ENCODE results near the gene FNDC3A. TPM values are rescaled to one million over a fixed set of nuclear protein-coding genes. Genes with fewer than 3 reads are reported as not detected.
"Not testable (repeated sequence)": the region's sequence is repeated elsewhere in the genome, so short reads cannot be mapped to it uniquely, and the experiment has no call there.

The FNDC3A gene
- total RNA-seq, 4 donors from 2014 or later, result 37.0 to 39.4 (median 38.6) TPM

DNA sequence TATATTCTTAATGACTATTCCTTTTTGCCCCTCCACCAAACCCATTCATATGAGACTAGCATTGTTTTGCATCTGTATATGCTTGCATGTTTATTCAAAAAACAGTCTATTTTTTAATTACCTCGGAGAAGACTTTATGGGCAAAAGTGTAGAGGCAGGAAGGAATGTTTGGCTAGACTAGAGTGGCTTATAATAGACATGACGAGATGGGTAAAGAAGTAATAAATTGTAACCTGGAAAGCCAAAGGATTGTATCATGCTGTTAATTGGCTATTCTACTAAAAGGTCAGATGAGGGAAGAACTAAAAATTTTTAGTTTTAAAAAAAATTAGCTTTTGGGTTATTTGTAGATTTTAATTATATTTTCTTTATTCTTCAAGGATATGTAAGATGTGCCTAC is 91.1 kb downstream of the FNDC3A start:
- Histone ChIP-seq H3K4me3 (no peak overlapping the region), H3K9me3 (peaks cover 0 to 4% (median 0%) of the 10 kb centered on the region in 4 donors), H3K27me3 (no peaks in the 10 kb centered on the region), H3K36me3 (peaks cover 0 to 3% (median 0%) of the 10 kb centered on the region in 4 donors), H3K4me1 (peaks cover 0 to 11% (median 4%) of the 10 kb centered on the region in 4 donors), H3K27ac (replicated peaks in 1 of 4) (no peak overlapping the region)
- WGBS, result 96% methylated on average over 2 of the region's 2 CpGs
- intact Hi-C loops (cut with DNase I), result no loop called here
- no peak for DNase-seq (ENCODE audit: extremely low spot score)
- no peak for TF ChIP-seq POLR2A (IDR thresholded peaks at IDR 0.05; ENCODE audit: low read depth)
- no peak for TF ChIP-seq POLR2AphosphoS5 (IDR thresholded peaks at IDR 0.05)
- no peak for TF ChIP-seq CTCF (IDR thresholded peaks at IDR 0.05)
- TF ChIP-seq EP300 (IDR thresholded peaks at IDR 0.05), result no peak

DNA sequence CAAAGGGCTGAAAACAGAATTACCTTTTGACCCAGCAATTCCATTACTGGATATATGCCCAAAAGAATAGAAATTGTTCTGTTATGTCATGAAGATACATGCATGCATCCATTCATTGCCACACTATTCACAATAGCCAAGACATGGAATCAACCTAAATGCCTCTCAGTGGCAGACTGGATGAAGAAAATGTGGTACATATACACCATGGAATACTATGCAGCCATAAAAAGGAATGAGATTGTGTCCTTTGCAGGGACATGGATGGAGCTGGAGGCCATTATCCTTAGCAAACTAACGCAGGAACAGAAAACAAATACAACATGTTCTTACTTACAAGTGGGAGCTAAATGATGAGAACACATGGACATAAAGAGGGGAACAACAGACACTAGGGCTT is 92.8 kb downstream of the FNDC3A start:
- H3K36me3 ChIP-seq; H3K27ac ChIP-seq (replicated peaks in 1 of 4); H3K27me3 ChIP-seq; DNase-seq (ENCODE audit: extremely low spot score); H3K4me1 ChIP-seq; H3K9me3 ChIP-seq; H3K4me3 ChIP-seq; intact Hi-C loops (cut with DNase I): not testable (repeated sequence)
- 100% methylated on average over 1 of the region's 1 CpG for WGBS

- H3K4me3 ChIP-seq; H3K27ac ChIP-seq (replicated peaks in 1 of 4); H3K36me3 ChIP-seq; H3K4me1 ChIP-seq; H3K9me3 ChIP-seq; DNase-seq (ENCODE audit: extremely low spot score); H3K27me3 ChIP-seq; intact Hi-C loops (cut with DNase I): not testable (repeated sequence)
- WGBS, result 95% methylated on average over 6 of the region's 6 CpGs
Measured at GRCh38 chr13:49070021-49070420, 94.3 kb downstream of the FNDC3A start.

- DNase-seq (ENCODE audit: extremely low spot score), result no peak
- H3K27ac ChIP-seq (replicated peaks in 1 of 4), result no peak overlapping the region
- TF ChIP-seq POLR2A (IDR thresholded peaks at IDR 0.05; ENCODE audit: low read depth), result no peak
- TF ChIP-seq CTCF (IDR thresholded peaks at IDR 0.05), result no peak
- no peak for TF ChIP-seq POLR2AphosphoS5 (IDR thresholded peaks at IDR 0.05)
- H3K27me3 ChIP-seq, result no peaks in the 10 kb centered on the region
- peaks cover 0 to 4% (median 0%) of the 10 kb centered on the region in 4 donors for H3K9me3 ChIP-seq
- H3K36me3 ChIP-seq, result peaks cover 0 to 11% (median 3%) of the 10 kb centered on the region in 4 donors
- 100% methylated on average over 1 of the region's 1 CpG for WGBS
- H3K4me1 ChIP-seq, result no peaks in the 10 kb centered on the region
- H3K4me3 ChIP-seq, result no peak overlapping the region
- intact Hi-C loops (cut with DNase I), result no loop called here
Measured at GRCh38 chr13:49071341-49071937, 95.7 kb downstream of the FNDC3A start.

DNA sequence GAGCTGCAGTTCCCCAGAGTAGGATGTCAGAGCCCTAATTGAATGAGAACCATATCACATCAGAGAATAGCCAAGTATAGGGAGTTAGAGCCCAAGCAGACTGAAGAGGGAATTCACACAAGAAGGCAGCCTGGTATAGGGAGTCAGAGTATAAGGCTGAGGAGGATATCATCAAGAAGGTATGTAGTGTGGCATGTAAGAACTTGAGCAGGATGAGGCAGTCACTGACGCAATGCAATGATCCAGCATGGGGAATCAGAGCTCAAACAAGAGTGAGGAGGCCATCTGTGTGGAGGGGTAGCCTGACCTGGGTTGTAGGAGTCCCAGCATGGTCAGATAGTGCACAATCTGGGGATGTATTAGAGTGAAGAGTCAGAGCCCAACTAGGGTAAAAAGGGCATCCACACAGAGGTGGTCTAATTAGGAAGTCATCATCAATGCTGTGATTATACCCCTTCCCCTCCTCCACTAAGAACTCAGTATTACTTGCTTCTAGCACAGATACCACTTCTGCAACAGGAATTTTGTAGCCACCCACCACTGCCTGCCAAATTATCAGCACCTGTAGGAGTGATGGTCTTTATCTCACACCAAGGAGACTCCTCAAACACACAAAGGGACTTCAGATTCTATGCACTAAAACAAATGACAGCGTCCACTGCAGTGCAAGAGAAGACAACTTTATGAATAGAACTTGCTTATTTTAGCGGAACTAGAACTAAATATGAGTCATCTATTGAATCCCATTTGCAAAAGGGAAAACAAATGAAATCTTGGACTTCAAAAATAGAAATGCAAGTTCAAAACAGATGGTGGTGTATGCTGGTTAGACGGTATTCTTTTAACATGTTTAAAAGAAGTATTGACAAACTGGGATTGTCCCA is 107.2 kb downstream of the FNDC3A start:
- WGBS, result 93% methylated on average over 4 of the region's 4 CpGs
- no peaks in the 10 kb centered on the region for H3K27me3 ChIP-seq
- TF ChIP-seq EP300 (IDR thresholded peaks at IDR 0.05) (no peak), POLR2AphosphoS5 (IDR thresholded peaks at IDR 0.05) (no peak), POLR2A (IDR thresholded peaks at IDR 0.05; ENCODE audit: low read depth) (no peak), CTCF (IDR thresholded peaks at IDR 0.05) (no peak)
- H3K27ac ChIP-seq (replicated peaks in 1 of 4), result no peak overlapping the region
- peaks cover 0 to 3% (median 1%) of the 10 kb centered on the region in 4 donors for H3K4me1 ChIP-seq
- H3K36me3 ChIP-seq, result peaks cover 0 to 7% (median 0%) of the 10 kb centered on the region in 4 donors
- no peaks in the 10 kb centered on the region for H3K9me3 ChIP-seq
- intact Hi-C loops (cut with DNase I), result no loop called here
- no peak for DNase-seq (ENCODE audit: extremely low spot score)
- H3K4me3 ChIP-seq, result no peak overlapping the region

Measured in esophagus muscularis mucosa (tissue), 4 donors.